Glutamatergic neuron (in vitro differentiated cells): ENCODE results near the gene PIM1. TPM values are rescaled to one million over a fixed set of nuclear protein-coding genes. Genes with fewer than 3 reads are reported as not detected.

ENCODE experiments used
- DNase-seq: peaks from one replicate; pipeline ENCODE4 v3.0.0; 2022
- H3K27ac Mint-ChIP-seq: one replicate; pipeline ENCODE4 v1.8.0; 2020; ENCODE audit warnings: mild to moderate bottlenecking, mixed read lengths, inconsistent platforms; ENCODE audit not compliant: unreplicated experiment
- H3K27me3 Mint-ChIP-seq: one replicate; pipeline ENCODE4 v1.8.0; 2020; ENCODE audit warnings: mild to moderate bottlenecking, moderate library complexity, mixed read lengths, inconsistent platforms; ENCODE audit not compliant: unreplicated experiment
- H3K36me3 Mint-ChIP-seq: one replicate; pipeline ENCODE4 v1.8.0; 2020; ENCODE audit warnings: mild to moderate bottlenecking, mixed read lengths, inconsistent platforms; ENCODE audit not compliant: unreplicated experiment
- H3K4me1 Mint-ChIP-seq: one replicate; pipeline ENCODE4 v1.8.0; 2020; ENCODE audit warnings: mild to moderate bottlenecking, low read depth, mixed read lengths, inconsistent platforms; ENCODE audit not compliant: unreplicated experiment
- H3K4me3 Mint-ChIP-seq: one replicate; pipeline ENCODE4 v1.8.0; 2020; ENCODE audit warnings: mild to moderate bottlenecking, mixed read lengths, inconsistent platforms; ENCODE audit not compliant: unreplicated experiment
- H3K9me3 Mint-ChIP-seq: one replicate; pipeline ENCODE4 v1.8.0; 2020; ENCODE audit warnings: mild to moderate bottlenecking, moderate library complexity, mixed read lengths, inconsistent platforms; ENCODE audit not compliant: unreplicated experiment
- CTCF ChIP-seq: fragments of 200-600 bp; sonication (generic); IDR thresholded peaks from one replicate; pipeline ENCODE4 v1.5.0; 2021; ENCODE audit not compliant: partially characterized antibody, unreplicated experiment
- total RNA-seq: library from RNA; stranded (reverse); fragmentation: NEBNext Ultra II Directional; extraction: Animal tissue kit (Norgen Biotek cat#: 25700); gene quantifications from one replicate; pipeline ENCODE4 v1.2.1, GENCODE V29; 2021; ENCODE audit not compliant: unreplicated experiment

Gene PIM1
- total RNA-seq, 1 donor from 2014 or later: 22.7 TPM

GRCh38 chr6:37138856-37139229, 31.1 kb upstream of the PIM1 start:
- Mint-ChIP-seq H3K27ac (no peak overlapping the region), H3K9me3 (no peaks in the 10 kb centered on the region), H3K36me3 (no peaks in the 10 kb centered on the region), H3K4me1 (peaks cover 33% of the 10 kb centered on the region), H3K27me3 (peaks cover 3% of the 10 kb centered on the region), H3K4me3 (no peak overlapping the region)
- DNase-seq: no peak
- TF ChIP-seq CTCF: no peak

- no peak overlapping the region for H3K27ac Mint-ChIP-seq
- no peak for DNase-seq
- peaks cover 2% of the 10 kb centered on the region for H3K27me3 Mint-ChIP-seq
- no peak overlapping the region for H3K4me3 Mint-ChIP-seq
- H3K36me3 Mint-ChIP-seq: no peaks in the 10 kb centered on the region
- no peak for TF ChIP-seq CTCF
- peaks cover 34% of the 10 kb centered on the region for H3K4me1 Mint-ChIP-seq
- H3K9me3 Mint-ChIP-seq: no peaks in the 10 kb centered on the region
Observed at GRCh38 chr6:37139230-37139962, 30.6 kb upstream of the PIM1 start.

GRCh38 chr6:37140145-37140544, 29.8 kb upstream of the PIM1 start:
- H3K36me3 Mint-ChIP-seq: no peaks in the 10 kb centered on the region
- H3K27me3 Mint-ChIP-seq: no peaks in the 10 kb centered on the region
- no peak overlapping the region for H3K4me3 Mint-ChIP-seq
- no peak for DNase-seq
- no peaks in the 10 kb centered on the region for H3K9me3 Mint-ChIP-seq
- H3K4me1 Mint-ChIP-seq: peaks cover 37% of the 10 kb centered on the region
- TF ChIP-seq CTCF: no peak
- H3K27ac Mint-ChIP-seq: no peak overlapping the region

GRCh38 chr6:37141281-37142049, 28.5 kb upstream of the PIM1 start:
- no peak for TF ChIP-seq CTCF
- Mint-ChIP-seq H3K4me3 (peak overlapping the region; percentile 71), H3K27me3 (no peaks in the 10 kb centered on the region), H3K9me3 (no peaks in the 10 kb centered on the region), H3K27ac (peak overlapping the region; percentile 46), H3K4me1 (peaks cover 37% of the 10 kb centered on the region), H3K36me3 (no peaks in the 10 kb centered on the region)
- no peak for DNase-seq
